ENCODE data around the gene THEM4. TPM values are rescaled to one million over a fixed set of nuclear protein-coding genes. Genes with fewer than 3 reads are reported as not detected.

Gene THEM4
- total and polyA plus RNA-seq, 4 experiments from 2014 or later = 105 to 122 (median 109) TPM

GRCh38 chr1:151918156-151918555, 8.8 kb upstream of the THEM4 start:
- no peaks in the 10 kb centered on the region for H3K9me3 ChIP-seq (ENCODE audit: control insufficient read depth in 1 of 2, low read length in 2 of 2)
- intact Hi-C loops (cut with micrococcal nuclease) = no loop called here
- Mint-ChIP-seq H3K27ac (no peak overlapping the region), H3K36me3 (no peaks in the 10 kb centered on the region), H3K4me3 (no peak overlapping the region), H3K27me3 (peaks cover 0 to 1% of the 10 kb centered on the region in 2 donors), H3K4me1 (peaks cover 0 to 5% (median under 1%) of the 10 kb centered on the region in 4 donors), H3K9me3 (peaks cover 0 to 2% (median 0%) of the 10 kb centered on the region in 8 donors)
- DNase-seq = no peak
- H3K27ac ChIP-seq (ENCODE audit: low read depth, low read length) = no peak overlapping the region
- H3K4me1 ChIP-seq (ENCODE audit: insufficient read depth, low read length) = no peaks in the 10 kb centered on the region
- no peaks in the 10 kb centered on the region for H3K36me3 ChIP-seq (ENCODE audit: insufficient read depth, low read length)
- ChIA-PET CTCF (ENCODE audit: partially characterized antibody) (no interaction called here), POLR2A (ENCODE audit: partially characterized antibody) (interaction anchor here (1.0 to 1.3 kb wide), 2 partner anchors 9 to 13 kb away, joined by 3 to 4 read pairs; partner anchors contain the start of gene THEM4)
- H3K4me3 ChIP-seq (ENCODE audit: low read length in 2 of 2) = no peak overlapping the region
- H3K27me3 ChIP-seq (ENCODE audit: insufficient read depth, low read length) = no peaks in the 10 kb centered on the region

GRCh38 chr1:151916726-151917370, 7.5 kb upstream of the THEM4 start:
- H3K27ac Mint-ChIP-seq = no peak overlapping the region
- Histone ChIP-seq H3K4me3 (ENCODE audit: low read length in 2 of 2) (no peak overlapping the region), H3K4me1 (ENCODE audit: insufficient read depth, low read length) (no peaks in the 10 kb centered on the region), H3K36me3 (ENCODE audit: insufficient read depth, low read length) (no peaks in the 10 kb centered on the region), H3K27ac (ENCODE audit: low read depth, low read length) (no peak overlapping the region), H3K9me3 (ENCODE audit: control insufficient read depth in 1 of 2, low read length in 2 of 2) (no peaks in the 10 kb centered on the region), H3K27me3 (ENCODE audit: insufficient read depth, low read length) (no peaks in the 10 kb centered on the region)
- intact Hi-C loops (cut with micrococcal nuclease) = no loop called here
- H3K27me3 Mint-ChIP-seq = peaks cover 0 to 1% of the 10 kb centered on the region in 2 donors
- peaks cover 0 to 2% (median 0%) of the 10 kb centered on the region in 8 donors for H3K9me3 Mint-ChIP-seq
- H3K4me3 Mint-ChIP-seq = no peak overlapping the region
- DNase-seq = no peak
- H3K36me3 Mint-ChIP-seq = no peaks in the 10 kb centered on the region
- POLR2A ChIA-PET (ENCODE audit: partially characterized antibody) = interaction anchor here (1.3 kb wide), 1 partner anchor 8 kb away, joined by 4 read pairs; the partner anchor contains the start of gene THEM4
- H3K4me1 Mint-ChIP-seq = peaks cover 0 to 5% (median under 1%) of the 10 kb centered on the region in 4 donors
- CTCF ChIA-PET (ENCODE audit: partially characterized antibody) = interaction anchor here (0.9 kb wide), 1 partner anchor 9 kb away, joined by 3 read pairs; no protein-coding TSS in a partner anchor

GRCh38 chr1:151915061-151915686, 5.9 kb upstream of the THEM4 start:
- no peaks in the 10 kb centered on the region for H3K4me1 ChIP-seq (ENCODE audit: insufficient read depth, low read length)
- Mint-ChIP-seq H3K27me3 (peaks cover 0 to 1% of the 10 kb centered on the region in 2 donors), H3K9me3 (no peaks in the 10 kb centered on the region), H3K36me3 (no peaks in the 10 kb centered on the region), H3K4me3 (no peak overlapping the region), H3K27ac (no peak overlapping the region), H3K4me1 (peaks cover 0 to 4% (median 0%) of the 10 kb centered on the region in 4 donors)
- intact Hi-C loops (cut with micrococcal nuclease) = no loop called here
- H3K36me3 ChIP-seq (ENCODE audit: insufficient read depth, low read length) = no peaks in the 10 kb centered on the region
- no peaks in the 10 kb centered on the region for H3K9me3 ChIP-seq (ENCODE audit: control insufficient read depth in 1 of 2, low read length in 2 of 2)
- H3K4me3 ChIP-seq (ENCODE audit: low read length in 2 of 2) = no peak overlapping the region
- CTCF ChIA-PET (ENCODE audit: partially characterized antibody) = interaction anchor here (1.3 to 1.7 kb wide), 2 partner anchors 81 to 85 kb away, joined by 4 read pairs; no protein-coding TSS in a partner anchor
- H3K27ac ChIP-seq (ENCODE audit: low read depth, low read length) = no peak overlapping the region
- POLR2A ChIA-PET (ENCODE audit: partially characterized antibody) = interaction anchor here (1.0 to 1.4 kb wide), 2 partner anchors 10 kb away, joined by 3 to 4 read pairs; no protein-coding TSS in a partner anchor
- DNase-seq = no peak
- H3K27me3 ChIP-seq (ENCODE audit: insufficient read depth, low read length) = no peaks in the 10 kb centered on the region

GRCh38 chr1:151914076-151914475, 4.8 kb upstream of the THEM4 start:
- no peaks in the 10 kb centered on the region for H3K36me3 ChIP-seq (ENCODE audit: insufficient read depth, low read length)
- CTCF ChIA-PET (ENCODE audit: partially characterized antibody) = interaction anchor here (1.7 kb wide), 1 partner anchor 82 kb away, joined by 4 read pairs; no protein-coding TSS in a partner anchor
- H3K4me1 ChIP-seq (ENCODE audit: insufficient read depth, low read length) = peaks cover 7% of the 10 kb centered on the region
- H3K4me3 ChIP-seq (ENCODE audit: low read length in 2 of 2) = no peak overlapping the region
- Mint-ChIP-seq H3K4me3 (no peak overlapping the region), H3K4me1 (peaks cover 2 to 7% (median 4%) of the 10 kb centered on the region in 4 donors), H3K36me3 (no peaks in the 10 kb centered on the region), H3K9me3 (no peaks in the 10 kb centered on the region), H3K27ac (peak overlapping the region in 1 of 7 donors; percentile 46), H3K27me3 (peaks cover 0 to 1% of the 10 kb centered on the region in 2 donors)
- intact Hi-C loops (cut with micrococcal nuclease) = no loop called here
- POLR2A ChIA-PET (ENCODE audit: partially characterized antibody) = interaction anchor here (1.1 kb wide), 1 partner anchor 15 kb away, joined by 3 read pairs; no protein-coding TSS in a partner anchor
- H3K27me3 ChIP-seq (ENCODE audit: insufficient read depth, low read length) = no peaks in the 10 kb centered on the region
- H3K27ac ChIP-seq (ENCODE audit: low read depth, low read length) = no peak overlapping the region
- H3K9me3 ChIP-seq (ENCODE audit: control insufficient read depth in 1 of 2, low read length in 2 of 2) = no peaks in the 10 kb centered on the region
- DNase-seq = no peak

DNA sequence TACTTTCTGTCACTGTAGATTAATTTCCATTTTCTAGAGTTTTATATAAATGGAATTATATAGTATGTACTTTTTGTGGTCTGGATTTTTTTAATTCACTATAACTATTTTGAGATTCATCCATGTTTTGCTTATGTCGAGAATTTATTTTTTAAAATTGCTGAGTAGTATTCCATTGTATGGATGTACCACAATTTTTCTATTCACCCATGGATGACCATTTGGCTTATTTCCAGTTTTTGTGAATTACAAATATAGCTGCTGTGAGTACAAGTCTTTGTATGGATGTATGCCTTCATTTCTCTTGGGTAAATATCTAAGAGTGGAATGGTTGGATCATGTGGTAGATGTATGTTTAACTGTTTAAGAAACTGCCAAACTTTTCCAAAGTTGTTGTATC, 3.7 kb upstream of the THEM4 start:
- CTCF ChIA-PET (ENCODE audit: partially characterized antibody) = no interaction called here
- POLR2A ChIA-PET (ENCODE audit: partially characterized antibody) = interaction anchor here (1.1 kb wide), 1 partner anchor 13 kb away, joined by 3 read pairs; no protein-coding TSS in a partner anchor
- peaks cover 6 to 9% of the 10 kb centered on the region in 2 donors for H3K36me3 Mint-ChIP-seq
- Histone ChIP-seq H3K36me3 (ENCODE audit: insufficient read depth, low read length) (no peaks in the 10 kb centered on the region), H3K4me1 (ENCODE audit: insufficient read depth, low read length) (peaks cover 18% of the 10 kb centered on the region), H3K27me3 (ENCODE audit: insufficient read depth, low read length) (no peaks in the 10 kb centered on the region), H3K27ac (ENCODE audit: low read depth, low read length) (no peak overlapping the region), H3K9me3 (ENCODE audit: control insufficient read depth in 1 of 2, low read length in 2 of 2) (no peaks in the 10 kb centered on the region), H3K4me3 (ENCODE audit: low read length in 2 of 2) (no peak overlapping the region)
- H3K4me3 Mint-ChIP-seq = no peak overlapping the region
- DNase-seq = no peak
- H3K9me3 Mint-ChIP-seq = peaks cover 0 to 9% (median 3%) of the 10 kb centered on the region in 8 donors
- H3K27ac Mint-ChIP-seq = no peak overlapping the region
- no peaks in the 10 kb centered on the region for H3K27me3 Mint-ChIP-seq
- peaks cover 5 to 18% (median 12%) of the 10 kb centered on the region in 4 donors for H3K4me1 Mint-ChIP-seq
- intact Hi-C loops (cut with micrococcal nuclease) = no loop called here

- Mint-ChIP-seq H3K36me3 (peaks cover 27 to 33% of the 10 kb centered on the region in 2 donors), H3K4me1 (peaks cover 31 to 60% (median 50%) of the 10 kb centered on the region in 4 donors), H3K4me3 (peak overlapping the region; percentile 83 to 88 (median 86)), H3K9me3 (peaks cover 0 to 19% (median 13%) of the 10 kb centered on the region in 8 donors), H3K27ac (peak overlapping the region; percentile 61 to 93 (median 86)), H3K27me3 (no peaks in the 10 kb centered on the region)
- CTCF ChIA-PET (ENCODE audit: partially characterized antibody) = interaction anchor here (0.7 to 4.5 kb wide), 6 partner anchors 9 to 126 kb away, joined by 3 to 48 read pairs (median 14); no protein-coding TSS in a partner anchor
- Histone ChIP-seq H3K27ac (ENCODE audit: low read depth, low read length) (peak overlapping the region; percentile 61), H3K4me1 (ENCODE audit: insufficient read depth, low read length) (peaks cover 65% of the 10 kb centered on the region), H3K36me3 (ENCODE audit: insufficient read depth, low read length) (no peaks in the 10 kb centered on the region), H3K4me3 (ENCODE audit: low read length in 2 of 2) (peak overlapping the region; percentile 76 to 79), H3K27me3 (ENCODE audit: insufficient read depth, low read length) (no peaks in the 10 kb centered on the region), H3K9me3 (ENCODE audit: control insufficient read depth in 1 of 2, low read length in 2 of 2) (peaks cover 0 to 8% of the 10 kb centered on the region in 2 donors)
- DNase-seq = no peak
- POLR2A ChIA-PET (ENCODE audit: partially characterized antibody) = interaction anchor here (1.0 to 9.6 kb wide), 9 partner anchors 9 to 145 kb away, joined by 3 to 248 read pairs (median 4); partner anchors contain the start of gene C2CD4D
- intact Hi-C loops (cut with micrococcal nuclease) = loop anchor here (5.0 kb wide), 1 partner anchor 71 kb away; the partner anchor contains the start of gene C2CD4D
These were observed 1.1 kb downstream of the THEM4 start for GRCh38 chr1:151908228-151908691.
